ENCODE data around the gene XXYLT1. TPM values are rescaled to one million over a fixed set of nuclear protein-coding genes. Genes with fewer than 3 reads are reported as not detected.

Gene XXYLT1
- total and polyA plus RNA-seq, 10 of the 15 experiments (the other 5 are each of a cell fraction or from before 2014, with no cell fraction given) = 1.2 to 14.2 (median 9.3) TPM

- TF ChIP-seq HDAC6 (IDR thresholded peaks at IDR 0.05; ENCODE audit: unreplicated experiment) = no peak
- no peak for TF ChIP-seq RBBP5 (conservative IDR thresholded peaks at IDR 0.05)
- no peak for TF ChIP-seq DPF2 (IDR thresholded peaks at IDR 0.05)
- TF ChIP-seq PML (IDR thresholded peaks at IDR 0.05; ENCODE audit: low read length) = no peak
- no peak for TF ChIP-seq TCF7 (IDR thresholded peaks at IDR 0.05; ENCODE audit: borderline replicate concordance)
- TF ChIP-seq POLR2AphosphoS5 (IDR thresholded peaks at IDR 0.05; ENCODE audit: low read length) = no peak
- no peak for TF ChIP-seq ZZZ3 (IDR thresholded peaks at IDR 0.05; ENCODE audit: control insufficient read depth, insufficient read length, low read depth)
- TF ChIP-seq SMAD5 (IDR thresholded peaks at IDR 0.05; ENCODE audit: low read depth) = no peak
- no peak for TF ChIP-seq SMARCA5 (IDR thresholded peaks at IDR 0.05)
- TF ChIP-seq FOXM1 (IDR thresholded peaks at IDR 0.05; ENCODE audit: low read depth, low read length) = no peak
- TF ChIP-seq CTCF (IDR thresholded peaks at IDR 0.05 in 2 of 3, conservative IDR thresholded peaks at IDR 0.05 in 1 of 3; ENCODE audit: control insufficient read depth in 2 of 3, extremely low read depth in 1 of 3, insufficient read depth in 1 of 3, low read depth in 3 of 3, low read length in 3 of 3) = no peak
- TF ChIP-seq SIX5 (IDR thresholded peaks at IDR 0.05; ENCODE audit: low read depth, low read length, severe bottlenecking) = no peak
- TF ChIP-seq WRNIP1 (IDR thresholded peaks at IDR 0.05; ENCODE audit: borderline replicate concordance, low read depth, low read length) = no peak
- no peak for TF ChIP-seq CEBPB (IDR thresholded peaks at IDR 0.05; ENCODE audit: borderline replicate concordance in 1 of 2, low read depth in 2 of 2, low read length in 2 of 2)
- no peak for TF ChIP-seq IRF3 (IDR thresholded peaks at IDR 0.05)
- no peak for TF ChIP-seq MEF2B (IDR thresholded peaks at IDR 0.05; ENCODE audit: partially characterized antibody, poor library complexity, severe bottlenecking)
- no peak for TF ChIP-seq TCF3 (IDR thresholded peaks at IDR 0.05; ENCODE audit: borderline replicate concordance, insufficient read depth, low read depth, low read length)
- ChIA-PET POLR2A (interaction anchor here (0.9 kb wide), 1 partner anchor 9 kb away, joined by 3 read pairs; no protein-coding TSS in a partner anchor), RAD21 (ENCODE audit: unreplicated experiment) (no interaction called here), SMC1A (ENCODE audit: uncharacterized antibody, unreplicated experiment) (no interaction called here), CTCF (interaction anchor here (2.0 kb wide), 1 partner anchor 11 kb away, joined by 5 read pairs; no protein-coding TSS in a partner anchor)
- DNase-seq (ENCODE audit: low read depth, low spot score) = no peak
- WGBS (ENCODE audit: insufficient coverage, insufficient replicate concordance, low lambda C conversion rate, missing lambda C conversion rate) = 80% methylated on average over 10 of the region's 10 CpGs
- Histone ChIP-seq H3K79me2 (ENCODE audit: control insufficient read depth, insufficient read depth, low read length) (no peaks in the 10 kb centered on the region), H3K4me3 (no peak overlapping the region), H3K4me1 (ENCODE audit: control insufficient read depth, insufficient read depth, low read length) (no peaks in the 10 kb centered on the region), H3K9me3 (replicated peaks; ENCODE audit: control insufficient read depth, insufficient read depth, low read length) (peaks cover 12% of the 10 kb centered on the region; the same call in 2 of the 3 replicates), H3K27ac (ENCODE audit: control insufficient read depth, insufficient read depth) (no peak overlapping the region), H4K20me1 (ENCODE audit: control insufficient read depth, insufficient read depth) (no peaks in the 10 kb centered on the region), H3K9ac (ENCODE audit: control insufficient read depth, insufficient read depth, low read length) (no peak overlapping the region), H2AFZ (ENCODE audit: control insufficient read depth, low read depth, low read length) (no peak overlapping the region), H3K36me3 (ENCODE audit: control insufficient read depth in 2 of 2, insufficient read depth in 2 of 2, low read length in 1 of 2) (no peaks in the 10 kb centered on the region), H3K27me3 (replicated peaks in 1 of 2; ENCODE audit: control insufficient read depth in 2 of 2, insufficient read depth in 2 of 2, low read length in 1 of 2) (no peaks in the 10 kb centered on the region), H3K4me2 (ENCODE audit: control insufficient read depth, insufficient read depth) (no peak overlapping the region)
- no peak for ATAC-seq
- BruUV-seq (replicated peaks) = no TSS peak
- in situ Hi-C loops (cut with MboI) (no loop called here), intact Hi-C loops (cut with micrococcal nuclease; ENCODE audit: unreplicated experiment) (no loop called here)
- FAIRE-seq = no peak
These were observed 32.3 kb downstream of the XXYLT1 start for GRCh38 chr3:195238586-195239118.
